HL-60/S4 treated with phorbol 12-myristate 13-acetate at 8.2 ng/mL for 4 days and 3 days (cell line): Measurements from ENCODE around the gene NAXD.

ENCODE experiments used
- in situ Hi-C: fragments of 300-500 bp; cut with MboI; formaldehyde crosslinking; loops from 2 replicates; pipeline ENCODE4 v1.15.0; 2022; ENCODE audit warnings: low sequenced_read_pairs

Gene NAXD

DNA sequence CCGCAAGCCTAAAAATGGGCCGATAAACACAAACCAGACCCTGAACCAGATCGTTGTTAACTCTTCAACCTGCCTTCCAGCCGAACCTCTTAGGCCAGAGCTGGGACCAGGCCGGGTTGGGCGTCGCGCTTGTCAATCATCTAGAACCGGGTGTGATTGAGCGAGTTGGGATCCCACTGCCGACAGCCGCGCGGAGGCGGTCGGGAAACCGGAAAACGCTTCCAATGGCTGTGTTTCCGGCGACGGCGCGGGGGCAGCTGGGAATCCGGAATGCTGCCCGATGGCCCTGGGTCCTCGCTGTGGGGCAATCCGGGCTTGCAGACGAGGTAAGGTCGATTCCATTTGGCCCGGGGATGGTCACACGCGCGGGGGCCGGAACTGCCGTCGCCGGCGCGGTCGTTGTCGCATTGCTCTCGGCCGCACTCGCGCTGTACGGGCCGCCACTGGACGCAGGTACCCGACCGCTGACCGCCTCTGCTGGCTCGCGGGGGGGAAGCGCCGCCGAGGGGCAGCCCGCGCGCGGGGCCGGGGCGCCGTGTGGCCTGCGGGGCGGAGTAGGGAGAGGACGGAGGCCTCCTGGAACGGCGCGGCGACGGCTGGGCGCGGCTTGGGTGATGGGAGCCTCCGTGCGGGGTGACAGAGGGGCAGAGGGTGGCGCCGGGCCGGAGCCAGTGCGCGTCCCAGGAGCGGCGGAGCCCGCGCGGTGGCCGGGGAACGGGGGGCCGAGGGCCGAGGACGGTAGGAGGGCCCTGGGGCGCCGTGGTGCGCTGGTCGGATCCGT is at the start of gene NAXD:
Gene NAXD (plus strand): TSS at position 224 of the 781 bp plus-strand sequence. CDS start 57 bp downstream, at position 281.
- in situ Hi-C loops, result no loop called here

DNA sequence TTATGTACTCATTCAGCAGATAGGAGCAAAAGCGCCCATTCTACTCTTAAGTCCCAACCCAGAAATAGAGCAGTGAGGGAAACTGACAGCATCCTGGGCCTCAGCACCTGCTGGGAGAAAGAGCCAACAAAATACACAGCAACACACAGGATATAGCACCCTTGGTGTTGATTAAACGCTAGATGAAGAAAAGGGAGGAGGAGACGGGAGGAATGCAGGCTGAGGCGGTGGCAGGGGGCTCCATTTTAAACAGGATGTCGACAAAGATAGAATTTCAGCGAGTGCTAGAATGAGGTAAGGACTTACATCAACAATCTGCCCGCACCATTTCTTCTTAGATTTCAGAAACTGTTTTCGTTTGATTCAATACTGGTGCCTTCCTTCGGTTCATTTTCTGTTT is 49.2 kb upstream of the NAXD start:
- in situ Hi-C loops, result loop anchor here (25.0 kb wide), 1 partner anchor 104 kb away; no protein-coding TSS in a partner anchor

DNA sequence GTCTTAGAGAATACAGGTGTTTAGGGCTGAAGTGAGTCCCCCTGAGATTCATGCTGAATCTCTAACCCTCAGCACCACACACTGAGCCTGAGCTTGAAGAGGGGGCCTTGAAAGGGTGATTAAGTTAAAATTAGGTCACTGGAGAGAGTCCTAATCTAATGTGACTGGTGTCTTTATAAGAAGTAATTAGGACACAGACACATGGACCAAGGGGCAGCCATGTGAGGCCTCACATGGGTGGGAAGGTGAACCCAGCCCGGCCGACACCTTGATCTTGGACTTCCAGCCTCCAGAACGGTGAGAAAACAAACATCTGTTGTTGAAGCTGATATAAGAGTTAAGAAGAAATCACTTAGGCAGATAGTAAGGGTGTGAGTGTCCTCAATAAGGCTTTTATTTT is 46.7 kb upstream of the NAXD start:
- in situ Hi-C loops, result loop anchor here (25.0 kb wide), 1 partner anchor 106 kb away; no protein-coding TSS in a partner anchor

DNA sequence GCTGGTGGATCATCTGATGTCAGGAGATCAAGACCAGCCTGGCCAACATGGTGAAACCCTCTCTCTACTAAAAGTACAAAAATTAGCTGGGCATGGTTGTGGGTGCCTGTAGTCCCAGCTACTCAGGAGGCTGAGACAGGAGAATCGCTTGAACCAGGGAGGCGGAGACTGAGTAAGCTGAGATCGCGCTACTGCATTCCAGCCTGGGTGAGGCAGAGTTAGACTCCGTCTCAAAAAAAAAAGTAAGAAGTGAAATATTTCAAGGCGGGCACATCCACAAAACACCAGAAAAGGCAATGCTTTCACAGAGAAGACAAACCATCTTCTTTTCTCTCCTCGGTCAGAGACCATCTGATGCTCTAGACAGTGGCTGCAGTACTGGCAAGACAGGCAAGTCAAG is 45.4 kb upstream of the NAXD start:
- in situ Hi-C loops, result loop anchor here (25.0 kb wide), 1 partner anchor 108 kb away; no protein-coding TSS in a partner anchor

DNA sequence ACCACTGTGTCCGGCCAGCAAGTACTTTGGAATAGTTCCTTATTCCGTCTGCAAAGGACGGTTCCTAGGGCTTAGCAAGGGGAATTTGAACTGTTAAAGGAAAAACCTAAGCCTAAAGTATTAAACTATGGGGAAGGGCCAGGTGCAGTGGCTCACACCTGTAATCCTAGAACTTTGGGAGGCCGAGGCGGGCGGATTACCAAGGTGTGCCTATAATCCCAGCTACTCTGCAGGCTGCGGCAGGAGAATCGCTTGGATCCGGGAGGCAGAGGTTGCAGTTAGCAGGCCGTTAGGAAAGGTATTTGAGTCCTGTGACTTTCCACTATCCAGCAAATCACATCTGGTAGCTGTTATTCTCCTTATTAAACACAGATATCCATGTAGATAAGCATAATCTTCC is 44.5 kb upstream of the NAXD start:
- in situ Hi-C loops, result loop anchor here (25.0 kb wide), 1 partner anchor 109 kb away; no protein-coding TSS in a partner anchor

DNA sequence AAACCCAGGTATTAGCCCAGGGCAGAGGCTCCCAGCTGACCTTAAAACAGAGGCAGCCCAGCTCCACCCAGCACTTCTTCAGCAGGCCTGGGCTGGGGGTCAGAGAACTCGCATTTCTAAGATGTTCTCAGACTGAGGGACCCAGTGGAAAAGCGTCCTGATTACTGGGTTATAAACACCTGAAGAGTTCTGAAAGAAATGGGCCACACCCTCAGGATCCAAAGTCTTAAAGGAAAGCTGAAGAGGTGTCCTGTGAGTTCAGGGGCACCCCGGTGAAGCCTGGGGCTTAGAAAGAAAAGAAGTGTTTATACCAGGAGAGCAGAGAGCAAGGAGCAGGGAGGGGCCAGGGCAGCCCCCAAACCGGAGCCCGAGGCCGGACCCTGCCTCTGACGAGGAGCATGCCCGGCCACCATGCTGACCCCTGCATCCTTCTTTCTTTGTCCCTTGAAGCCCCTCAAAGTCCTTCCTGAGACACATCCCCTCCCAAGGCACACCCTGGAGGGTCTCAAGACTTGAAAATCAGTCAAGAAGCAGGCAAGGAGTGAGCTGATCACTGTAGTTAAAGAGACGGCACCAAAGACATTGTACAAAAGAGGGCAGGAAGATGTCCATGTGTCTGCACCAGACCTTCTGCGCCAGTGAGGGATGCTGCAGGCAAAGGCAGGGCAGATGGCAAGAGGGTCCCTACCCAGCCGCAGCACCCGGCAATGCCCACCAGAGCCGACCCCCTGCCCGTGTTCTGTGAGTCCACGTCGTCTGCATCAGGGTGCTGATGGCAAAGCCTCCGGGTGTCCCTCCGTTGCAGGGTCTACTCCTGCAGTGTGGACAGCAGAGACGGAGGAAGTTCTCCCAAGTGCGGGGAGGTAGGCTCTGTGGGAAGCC is 43.2 kb upstream of the NAXD start:
- in situ Hi-C loops, result loop anchor here (25.0 kb wide), 1 partner anchor 110 kb away; no protein-coding TSS in a partner anchor

DNA sequence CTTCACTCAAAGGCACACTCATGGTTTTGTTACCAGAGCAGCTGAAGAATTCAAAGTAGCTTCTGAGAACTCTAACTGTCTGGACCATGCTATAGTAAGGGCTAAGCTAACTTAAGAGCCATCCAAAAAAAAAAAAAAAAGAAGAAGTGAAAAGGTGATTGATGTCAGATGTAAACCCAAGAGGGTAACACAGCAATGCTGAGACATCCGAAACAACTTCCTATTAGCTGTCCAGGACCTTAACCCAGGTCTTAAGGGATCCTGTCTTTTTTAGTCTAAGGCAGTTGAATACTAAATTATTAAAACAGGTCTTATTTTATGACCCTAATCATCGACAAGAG is 42.6 kb upstream of the NAXD start:
- in situ Hi-C loops, result loop anchor here (25.0 kb wide), 1 partner anchor 110 kb away; no protein-coding TSS in a partner anchor

DNA sequence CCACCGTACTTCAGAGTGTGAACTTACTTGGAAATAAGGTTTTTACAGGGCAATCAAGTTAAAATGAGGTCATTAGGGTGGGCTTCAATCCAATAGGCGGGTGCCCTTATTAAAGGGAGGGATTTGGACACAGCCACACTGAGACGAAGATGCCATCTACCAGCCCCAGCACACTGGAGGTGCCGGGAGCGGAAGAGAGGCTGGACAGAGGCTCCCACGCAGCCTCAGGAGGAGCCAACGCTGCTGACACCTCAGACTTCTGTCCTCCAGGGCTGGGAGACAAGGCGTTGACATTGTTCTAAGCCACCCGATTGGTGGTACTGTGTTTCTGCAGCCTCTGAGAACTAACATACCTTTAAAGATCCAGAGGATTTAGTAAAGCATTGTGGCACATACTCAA is 41.2 kb upstream of the NAXD start:
- in situ Hi-C loops, result loop anchor here (25.0 kb wide), 1 partner anchor 112 kb away; no protein-coding TSS in a partner anchor

DNA sequence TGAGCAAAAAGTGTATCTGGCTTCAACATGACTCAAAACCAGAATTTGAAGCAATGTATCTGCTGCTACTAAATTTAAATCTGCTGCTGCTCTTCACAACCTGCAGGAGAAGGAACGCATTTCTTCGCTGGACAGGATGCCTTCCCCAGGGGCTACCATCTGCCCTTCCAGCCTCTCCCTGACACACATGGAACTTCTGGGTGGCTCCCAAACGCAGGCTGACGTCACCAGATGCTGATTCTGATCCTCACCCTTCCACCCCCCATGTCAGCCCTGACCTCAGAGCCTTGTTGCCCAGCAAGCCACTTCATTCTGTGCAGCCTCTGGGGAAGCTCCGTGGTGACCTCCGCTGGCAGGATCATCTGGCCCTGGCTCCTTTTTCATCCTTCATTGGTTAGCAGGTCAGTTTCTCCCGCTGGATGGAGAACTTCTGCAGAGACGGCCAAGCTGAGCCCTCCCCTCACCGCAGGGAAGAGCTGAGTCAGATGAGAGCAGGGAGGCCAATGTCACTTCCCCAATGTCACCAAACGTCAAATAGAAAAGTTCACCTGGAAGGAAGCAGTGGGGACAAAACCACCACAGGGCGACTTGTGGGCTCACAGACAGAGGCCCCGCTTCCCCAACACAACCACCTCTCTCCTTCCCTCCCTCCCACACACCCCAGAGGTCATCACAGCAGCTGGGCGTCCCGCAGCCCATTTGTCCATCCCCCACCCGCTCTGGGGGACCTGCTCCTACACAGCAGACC is 39.8 kb upstream of the NAXD start:
- in situ Hi-C loops, result no loop called here

DNA sequence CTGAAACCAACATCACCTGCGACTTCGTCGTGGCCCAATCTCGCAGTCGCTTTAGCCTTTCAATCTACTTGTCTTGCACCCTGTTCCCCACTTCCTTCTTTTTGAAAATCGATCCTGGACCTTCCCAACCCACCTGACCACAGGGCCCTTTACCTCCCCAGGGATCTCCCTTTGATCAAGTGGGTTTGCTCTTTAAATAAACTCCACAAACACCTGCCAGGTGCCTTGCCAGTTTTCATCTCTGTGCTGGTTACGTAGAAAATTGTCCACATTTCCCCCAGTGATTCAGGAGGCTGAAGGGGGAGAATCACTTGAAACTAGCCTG is 39.3 kb upstream of the NAXD start:
- in situ Hi-C loops, result no loop called here

DNA sequence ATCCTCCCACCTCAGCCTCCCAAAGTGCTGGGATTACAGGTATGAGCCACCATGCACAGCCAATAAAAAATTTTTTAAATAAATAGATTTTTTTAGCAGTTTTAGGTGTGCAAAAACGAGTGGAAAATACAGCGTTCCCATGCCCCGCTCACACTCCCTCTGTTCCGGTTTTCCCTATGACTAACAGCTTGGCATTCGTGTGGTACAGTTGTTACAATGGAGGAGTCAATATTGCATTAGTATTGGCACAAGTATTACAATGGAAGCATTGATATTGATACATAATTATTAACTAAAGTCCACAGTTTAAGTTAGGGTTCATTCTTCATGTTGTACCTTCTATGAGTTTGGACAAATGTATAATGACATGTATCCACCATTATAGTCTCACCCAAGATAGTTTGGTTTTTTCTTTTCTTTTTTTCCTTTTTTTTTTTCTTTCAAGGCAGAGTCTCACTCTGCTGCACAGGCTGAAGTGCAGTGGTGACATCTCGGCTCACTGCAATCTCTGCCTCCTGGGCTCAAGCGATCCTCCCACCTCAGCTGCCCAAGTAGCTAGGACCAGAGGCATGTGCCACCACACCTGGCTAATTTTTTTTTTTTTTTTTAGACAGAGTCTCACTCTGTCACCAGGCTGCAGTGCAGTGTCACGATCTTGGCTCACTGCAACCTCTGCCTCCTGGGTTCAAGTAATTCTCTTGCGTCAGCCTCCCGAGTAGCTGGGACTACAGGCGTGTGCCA is 38.4 kb upstream of the NAXD start:
- in situ Hi-C loops, result no loop called here

DNA sequence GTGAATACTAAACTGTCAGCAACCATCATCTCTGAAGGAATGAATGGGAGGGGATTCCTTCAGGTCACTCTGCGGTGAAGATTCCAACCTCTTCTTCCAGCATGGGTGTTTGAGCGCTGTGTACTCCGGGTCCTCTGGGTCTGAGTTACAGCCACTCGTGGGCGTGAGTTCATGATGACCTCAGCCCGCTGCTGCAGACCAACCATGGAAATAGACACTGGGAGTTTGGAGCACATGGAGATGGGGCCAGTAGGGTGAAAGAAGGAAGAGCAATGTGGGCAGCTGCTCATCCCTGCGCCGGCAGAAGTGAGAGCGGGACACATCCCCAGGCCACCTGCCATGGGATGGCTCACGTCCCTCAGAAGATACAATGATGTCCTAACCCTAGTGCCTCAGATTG is 37.0 kb upstream of the NAXD start:
- in situ Hi-C loops, result no loop called here

DNA sequence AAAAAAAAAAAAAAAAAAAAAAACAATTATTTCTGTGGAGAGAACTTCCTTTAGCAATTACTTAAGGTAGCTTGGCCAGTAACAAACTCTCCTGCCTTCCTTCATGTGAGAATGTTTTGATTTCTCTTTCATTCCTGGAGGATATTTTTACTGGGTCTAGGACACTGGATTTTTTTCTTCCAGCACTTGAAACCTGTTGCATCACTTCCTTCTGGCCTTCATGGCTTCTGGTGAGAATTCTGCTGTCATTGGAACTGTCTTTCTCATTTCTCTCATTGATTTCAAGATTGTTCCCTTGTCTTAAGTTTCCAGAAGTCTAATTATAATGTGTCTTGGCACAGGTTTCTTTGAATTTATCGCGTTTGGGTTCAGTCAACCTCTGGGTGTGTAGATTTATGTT is 34.5 kb upstream of the NAXD start:
- in situ Hi-C loops, result no loop called here

DNA sequence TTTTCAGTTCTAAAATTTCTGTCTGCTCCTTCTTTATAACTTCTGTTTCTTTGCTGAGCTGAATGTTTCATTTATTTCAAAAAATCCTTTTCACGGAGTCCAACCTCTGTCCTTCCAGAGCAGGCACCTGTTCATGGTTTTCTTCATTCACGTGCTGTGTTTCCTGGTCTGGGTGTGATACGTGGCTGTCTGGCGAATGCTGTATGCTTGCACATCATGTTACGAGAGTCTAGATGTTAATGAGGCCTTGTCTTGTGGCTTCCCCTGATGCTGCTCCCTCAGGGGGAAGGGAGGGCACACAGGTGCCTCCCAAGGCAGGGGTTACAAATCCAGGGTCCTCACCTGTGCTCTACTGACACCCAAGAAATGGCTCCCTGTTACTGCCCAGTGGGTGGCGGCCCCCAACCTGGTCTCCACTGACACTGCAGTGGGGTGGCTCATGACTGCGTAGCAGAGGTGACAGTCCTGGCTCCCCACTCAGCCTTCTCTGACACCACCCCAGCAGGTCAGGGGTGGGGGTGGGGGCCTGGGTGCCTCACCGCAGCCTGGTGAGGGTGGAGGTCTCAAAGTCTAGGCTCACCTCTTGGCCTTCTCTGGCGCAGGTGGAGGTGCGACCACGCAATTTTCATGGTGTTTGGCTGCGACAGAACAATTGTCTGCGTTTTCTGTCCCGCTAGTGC is 33.7 kb upstream of the NAXD start:
- in situ Hi-C loops, result no loop called here

DNA sequence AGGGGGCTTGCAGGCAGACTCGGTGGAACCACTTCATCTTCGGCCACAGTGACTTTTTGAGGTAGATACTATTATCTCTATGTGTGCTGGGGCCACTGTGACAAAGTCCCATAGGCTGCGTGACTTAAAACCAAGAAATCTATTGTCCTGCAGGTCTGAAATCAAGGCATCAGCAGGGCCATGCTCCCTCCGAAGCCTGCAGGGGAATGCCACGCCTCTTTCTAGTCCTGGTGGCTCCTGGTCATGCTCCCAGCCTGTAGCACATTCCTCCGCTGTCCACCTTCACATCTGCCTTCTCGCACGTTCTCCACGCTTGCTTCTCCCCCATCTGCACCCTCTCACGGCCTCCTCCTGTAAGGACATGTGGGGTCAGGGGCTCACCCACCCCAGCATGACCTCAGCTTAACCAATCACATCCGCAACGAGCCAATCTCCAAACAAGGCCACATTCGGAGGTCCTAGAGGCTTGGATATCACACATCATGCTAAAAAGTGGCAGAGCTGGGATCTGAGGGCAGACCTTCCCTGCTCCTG is 32.9 kb upstream of the NAXD start:
- in situ Hi-C loops, result no loop called here

DNA sequence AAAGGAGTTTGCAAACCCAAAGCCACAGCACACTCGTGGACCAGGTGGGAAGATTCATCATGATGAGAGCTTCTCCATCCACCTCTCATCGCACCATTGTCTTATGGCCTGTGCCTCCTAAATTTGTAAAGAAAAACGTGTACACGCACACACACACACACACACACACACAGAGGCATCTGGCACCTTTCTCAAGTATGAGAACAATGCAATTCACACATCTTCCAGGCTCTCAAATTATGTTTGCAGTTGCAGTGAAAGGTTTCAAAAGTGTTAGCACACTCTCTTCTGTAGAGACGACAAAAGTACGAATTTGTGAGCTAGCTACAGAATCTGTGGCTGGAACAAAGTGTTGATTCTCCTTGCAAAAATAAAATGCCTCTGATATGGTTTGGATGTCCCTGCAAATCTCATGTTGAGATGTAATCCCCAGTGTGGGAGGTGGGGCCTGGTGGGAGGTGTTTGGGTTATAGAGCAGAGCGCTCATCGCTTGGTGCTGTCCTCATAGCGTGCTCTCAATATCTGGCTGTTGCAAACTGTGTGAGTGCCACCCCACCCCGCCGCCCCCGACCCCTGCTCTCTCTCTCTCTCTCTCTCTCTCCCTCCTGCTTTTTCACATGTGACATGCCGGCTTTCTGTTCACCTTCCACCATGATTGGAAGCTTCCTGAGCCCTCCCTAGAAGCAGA is 32.0 kb upstream of the NAXD start:
- in situ Hi-C loops, result no loop called here

DNA sequence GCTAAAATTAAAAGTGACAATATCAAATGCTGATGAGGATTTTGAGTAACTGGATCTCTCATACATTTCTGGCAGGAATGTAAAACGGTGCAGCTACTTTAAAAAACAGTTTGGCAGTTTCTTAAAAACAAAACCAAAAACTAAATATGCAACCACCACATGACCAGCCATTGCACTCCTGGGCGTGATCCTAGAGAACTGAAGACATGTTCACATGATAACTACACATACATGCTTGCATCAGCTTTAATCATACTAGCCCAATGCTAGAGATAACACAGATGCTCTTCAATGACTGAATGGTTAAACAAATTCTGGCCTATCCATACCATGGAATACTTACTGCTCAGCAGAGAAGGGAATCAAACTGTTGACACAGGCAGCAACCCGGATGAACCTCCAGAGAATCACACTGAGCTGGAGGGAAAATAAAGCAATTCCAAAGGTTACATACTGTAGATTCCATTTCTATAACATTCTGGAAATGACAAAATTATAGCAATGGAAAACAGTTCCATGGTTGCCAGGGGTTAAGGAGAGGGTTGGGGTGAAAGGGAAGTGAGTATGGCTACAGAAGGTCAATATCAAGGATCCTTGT is 25.5 kb upstream of the NAXD start:
- in situ Hi-C loops, result no loop called here

DNA sequence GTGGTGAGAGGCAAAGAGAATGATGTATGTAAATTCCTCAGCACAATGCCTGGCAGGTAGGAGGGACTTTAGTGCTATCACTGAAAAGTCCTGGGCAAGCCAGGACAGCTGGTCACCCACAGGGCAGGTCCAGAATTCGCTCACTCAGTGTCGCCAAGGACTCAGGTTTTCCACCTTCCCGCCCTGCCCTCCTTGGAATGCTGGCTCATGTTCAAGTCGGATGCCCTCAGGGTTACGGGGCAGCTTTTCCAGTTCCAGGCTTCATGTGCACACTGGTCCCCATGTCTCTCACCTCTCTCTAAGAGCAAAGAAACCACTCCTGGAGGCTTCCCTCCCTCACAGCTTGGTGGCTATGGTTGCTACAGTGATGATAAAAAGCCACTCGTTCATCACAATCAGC is 24.8 kb upstream of the NAXD start:
- in situ Hi-C loops, result no loop called here

DNA sequence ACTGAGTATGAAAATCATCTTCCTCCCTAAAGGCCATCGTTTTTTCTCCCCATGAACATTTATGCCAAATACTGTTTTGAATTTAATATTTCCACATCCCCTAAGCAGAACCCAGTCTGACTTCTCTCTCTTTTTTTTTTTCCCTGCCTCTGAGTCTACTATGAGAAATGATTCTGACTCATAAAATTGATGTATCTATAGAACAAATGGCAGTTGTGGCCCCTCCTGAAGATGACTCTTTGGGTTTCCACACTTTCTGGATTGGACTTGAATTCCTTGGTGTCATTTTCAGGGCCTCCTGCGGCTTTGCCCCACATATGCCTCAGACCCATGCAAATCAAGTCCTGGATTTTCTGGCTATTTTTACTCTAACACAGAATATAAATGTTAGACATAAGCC is 22.7 kb upstream of the NAXD start:
- in situ Hi-C loops, result no loop called here
